HCT116 (cell line): Measurements from ENCODE around the gene BAIAP2.

Experiments used
- CTCF ChIP-seq, 3 experiments: fragments of 200-600 bp in 1 of 3; sonication (generic) in 1 of 3; IDR thresholded peaks in 2 of 3; conservative IDR thresholded peaks in 1 of 3; 2 replicates each; pipeline ENCODE4 v1.5.1; 2012 to 2017; ENCODE audit warnings: low read depth in 2 of 3, low read length in 2 of 3, antibody characterized with exemption in 1 of 3, borderline replicate concordance in 1 of 3, control low read depth in 1 of 3, mild to moderate bottlenecking in 1 of 3, mixed read lengths in 1 of 3, mixed run types in 1 of 3, moderate library complexity in 1 of 3; ENCODE audit not compliant: insufficient read depth in 1 of 3
- JUND ChIP-seq: IDR thresholded peaks from 2 replicates; pipeline ENCODE4 v1.6.1; 2012
- MAX ChIP-seq: IDR thresholded peaks from 2 replicates; pipeline ENCODE4 v1.6.1; 2012
- ZNF274 ChIP-seq: fragments of 200-500 bp; sonication (Bioruptor generic); IDR thresholded peaks from 2 replicates; pipeline ENCODE4 v1.6.1; 2014; ENCODE audit warnings: mild to moderate bottlenecking, low read depth, low read length, inconsistent platforms

GRCh38 chr17:80991645-80992076, 43.3 kb upstream of the BAIAP2 start, which contains the start of gene CHMP6:
- no peak for TF ChIP-seq JUND
- TF ChIP-seq ZNF274 = no peak
- no peak; a peak in 1 of 6 replicates for TF ChIP-seq CTCF (IDR thresholded peaks at IDR 0.05 in 2 of 3, conservative IDR thresholded peaks at IDR 0.05 in 1 of 3; ENCODE audit: borderline replicate concordance in 1 of 3, insufficient read depth in 1 of 3, low read depth in 2 of 3, low read length in 2 of 3)
- no peak for TF ChIP-seq MAX
